GM19238 (cell line): ENCODE data around the gene PLEKHD1.
"Not testable (repeated sequence)": the region's sequence is repeated elsewhere in the genome, so short reads cannot be mapped to it uniquely, and the experiment has no call there.

ENCODE experiments used
- DNase-seq: peaks from one replicate; pipeline ENCODE4 v3.0.0; 2011; ENCODE audit warnings: low spot score; ENCODE audit not compliant: insufficient read length

Gene PLEKHD1

DNA sequence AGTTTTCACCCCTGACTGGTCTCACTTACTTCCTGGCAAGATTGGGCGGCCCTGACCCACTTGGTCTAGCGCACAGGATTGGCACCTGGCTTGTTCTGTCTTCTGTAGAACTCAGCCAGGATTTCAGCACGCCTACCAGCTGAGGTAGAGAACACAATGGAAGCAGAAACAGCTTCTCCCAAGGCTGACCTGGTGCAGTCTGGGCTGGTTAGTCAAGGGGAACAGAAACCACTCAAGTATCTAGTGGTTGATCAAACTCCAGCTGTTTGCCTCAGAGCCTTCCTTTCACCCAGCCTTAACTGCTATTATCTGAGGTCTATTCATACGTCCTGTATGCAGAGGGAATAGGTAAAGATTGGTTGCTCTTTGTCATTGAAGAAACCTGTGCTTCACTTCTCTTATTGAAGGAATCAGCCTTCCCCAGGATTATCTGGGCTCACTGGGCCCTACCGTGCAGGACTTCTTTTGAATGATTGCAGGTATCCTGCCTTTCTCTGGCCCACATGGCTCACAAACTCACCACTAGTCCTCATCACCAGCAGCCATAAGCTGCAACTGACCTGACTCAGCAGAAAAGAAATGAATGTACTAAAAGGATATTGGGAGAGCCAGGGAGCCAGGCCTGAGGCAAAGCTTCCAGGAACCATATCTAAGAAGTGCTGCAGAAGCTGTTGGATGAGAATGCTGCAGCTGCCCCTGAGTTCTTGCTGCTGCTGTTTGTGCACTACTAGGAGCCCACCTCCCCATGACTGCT lies 2.5 kb upstream of the PLEKHD1 start:
- peak; percentile 82 for DNase-seq

DNA sequence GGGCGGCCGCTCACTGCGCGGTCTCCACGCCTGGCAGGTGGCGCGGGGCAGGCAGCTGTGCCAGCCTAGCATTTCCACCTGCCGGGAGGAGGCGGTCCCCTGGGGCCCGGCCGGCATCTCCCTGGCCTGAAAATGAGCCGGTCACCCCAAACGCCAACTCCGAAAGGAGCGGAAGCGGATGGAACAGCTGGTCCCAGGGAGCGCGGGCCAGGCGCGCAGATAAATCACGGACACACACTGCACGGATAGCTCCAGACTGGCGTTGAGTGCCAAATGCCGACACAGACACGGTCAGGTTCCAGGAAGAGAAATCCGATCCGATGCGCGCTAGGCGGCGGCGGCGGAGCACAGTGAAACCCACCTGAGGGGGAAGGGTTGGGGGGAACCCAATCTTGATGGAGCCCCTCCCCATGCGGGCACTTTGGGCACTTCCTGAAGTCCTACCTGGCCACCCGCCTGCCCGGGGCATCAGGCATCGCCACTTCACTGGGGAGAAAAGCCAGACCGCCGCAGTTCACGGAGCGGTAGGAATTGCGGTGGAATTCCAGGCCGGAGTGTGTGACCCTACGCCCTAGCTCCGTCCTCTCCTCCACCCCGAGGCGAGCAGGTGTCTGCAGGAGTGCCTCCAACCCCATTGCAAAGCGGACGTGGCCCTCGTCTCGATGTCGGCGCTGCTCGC lies 624 bp upstream of the PLEKHD1 start:
- DNase-seq = no peak

DNA sequence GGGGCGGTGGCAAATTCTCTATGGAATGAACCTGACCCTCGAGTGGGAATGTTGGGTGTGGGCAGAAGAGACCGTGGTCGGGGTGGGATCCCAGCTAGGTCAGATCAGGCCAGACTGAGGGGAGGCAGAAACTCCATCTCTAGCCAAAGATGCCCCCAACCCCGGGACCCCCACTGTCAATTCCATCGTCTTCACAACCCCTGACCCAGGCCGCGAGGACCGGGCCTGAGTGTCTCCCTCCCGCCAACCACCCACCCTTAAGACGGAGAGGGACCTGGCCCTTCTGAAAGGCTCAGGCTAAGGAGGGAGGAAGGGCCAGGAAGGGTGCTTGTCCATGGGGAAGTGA lies 760 bp downstream of the PLEKHD1 start:
- no peak for DNase-seq

DNA sequence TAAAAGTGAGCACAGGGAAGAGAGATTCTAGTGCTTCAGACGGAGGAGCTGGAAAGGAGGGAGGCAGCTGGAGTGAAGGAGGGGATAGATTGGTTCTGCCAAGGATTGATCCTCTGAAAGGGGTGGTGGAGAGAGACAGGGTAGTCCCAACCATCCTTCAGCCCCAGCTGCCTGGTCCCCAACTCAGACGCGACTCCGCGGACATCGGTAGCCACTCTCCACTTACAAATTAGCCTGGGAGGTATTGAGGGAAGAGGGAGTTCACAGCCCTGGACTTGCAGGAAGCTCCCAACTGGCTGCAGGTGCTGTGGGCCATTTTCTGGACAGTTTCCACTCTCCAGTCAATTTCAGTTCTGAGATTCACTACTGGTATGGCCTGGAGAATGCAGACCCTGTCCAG lies 1.2 kb downstream of the PLEKHD1 start:
- DNase-seq = no peak

DNA sequence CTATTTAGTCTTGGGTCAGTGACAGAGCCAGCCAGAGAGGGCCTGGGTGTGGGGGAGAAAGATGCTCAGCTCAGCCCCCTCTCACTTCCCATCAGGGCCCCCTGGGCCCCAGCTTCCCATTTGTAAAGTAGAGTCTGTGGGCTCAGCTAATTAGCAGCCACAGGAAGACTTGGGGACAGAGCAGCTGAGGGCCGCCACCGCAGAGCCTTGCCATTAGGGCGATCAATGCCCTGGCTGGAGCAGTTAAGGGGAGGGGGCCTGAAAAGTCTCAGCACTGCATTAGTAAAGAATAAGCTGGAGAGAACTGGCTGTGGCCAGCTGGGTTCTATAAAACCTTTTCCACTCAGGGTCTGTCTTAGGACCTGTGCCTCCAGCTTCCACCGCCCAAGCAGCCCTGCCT lies 2.7 kb downstream of the PLEKHD1 start:
- no peak for DNase-seq

DNA sequence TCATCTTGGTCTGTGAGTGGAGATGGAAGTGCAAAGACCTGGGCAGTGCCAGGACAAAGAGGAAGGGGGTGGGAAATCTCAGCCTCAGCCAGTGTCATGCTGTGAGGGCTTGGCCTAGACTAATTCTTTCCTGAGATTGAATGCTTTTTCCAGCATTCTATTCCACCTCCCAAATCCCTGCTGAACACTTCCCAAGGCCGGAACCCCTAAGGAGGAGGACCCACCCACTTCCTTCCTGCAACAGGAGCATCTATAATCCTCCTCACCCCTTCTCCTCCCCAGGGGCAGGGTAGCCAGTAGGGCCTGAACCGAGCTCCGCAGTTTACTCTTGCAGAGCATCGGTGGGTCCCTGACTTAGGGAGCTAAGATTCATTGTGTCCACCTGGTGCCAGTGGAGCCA lies 3.2 kb downstream of the PLEKHD1 start:
- no peak for DNase-seq

DNA sequence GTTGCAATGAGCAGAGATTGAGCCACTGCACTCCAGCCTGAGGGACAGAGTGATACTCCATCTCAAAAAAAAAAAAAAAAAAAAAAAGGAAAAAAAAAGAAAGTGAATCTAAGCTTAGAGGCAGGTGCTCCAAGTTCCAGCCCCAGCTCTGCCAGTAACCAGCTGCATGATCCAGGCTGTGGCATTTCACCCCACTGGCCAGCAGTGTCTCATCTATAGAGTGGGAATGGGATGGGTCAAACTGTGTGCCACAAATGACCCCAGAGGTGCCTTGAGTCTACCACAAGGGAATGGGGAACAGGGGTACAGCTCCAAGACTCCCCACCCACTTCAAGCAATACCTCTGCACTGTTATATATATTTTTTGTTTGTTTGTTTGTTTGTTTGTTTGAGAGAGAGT lies 5.0 kb downstream of the PLEKHD1 start:
- DNase-seq = no peak

DNA sequence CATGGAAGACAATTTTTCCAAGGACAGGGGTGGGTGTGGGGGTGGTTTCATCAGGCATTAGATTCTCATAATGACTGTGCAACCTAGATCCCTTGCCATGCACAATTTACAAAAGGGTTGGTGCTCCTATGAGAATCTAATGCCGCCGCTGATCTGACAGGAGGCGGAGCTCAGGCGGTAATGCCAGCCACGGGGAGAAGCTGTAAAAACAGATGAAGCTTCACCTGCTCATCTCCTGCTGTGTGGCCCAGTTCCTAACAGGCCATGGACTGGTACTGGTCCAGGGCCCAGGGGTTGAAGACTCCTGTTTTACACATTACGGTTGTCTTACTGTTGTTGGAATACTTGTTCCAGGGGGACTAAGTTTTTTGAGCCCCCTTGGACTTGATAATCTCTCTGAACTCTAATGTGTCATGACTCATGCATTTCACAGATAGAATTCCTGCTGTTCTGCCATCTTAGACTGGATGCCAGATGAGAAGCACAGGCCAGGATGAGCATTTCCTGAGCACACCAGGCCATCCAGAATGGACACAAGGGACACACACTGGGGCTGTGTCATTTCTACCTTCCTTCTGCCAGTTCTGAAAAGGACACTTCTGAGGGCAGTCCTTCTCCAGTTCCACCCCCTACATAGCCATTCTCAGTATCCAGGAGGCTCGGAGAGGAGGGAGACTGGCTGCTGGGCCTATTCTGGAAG lies 5.8 kb downstream of the PLEKHD1 start:
- DNase-seq = no peak

DNA sequence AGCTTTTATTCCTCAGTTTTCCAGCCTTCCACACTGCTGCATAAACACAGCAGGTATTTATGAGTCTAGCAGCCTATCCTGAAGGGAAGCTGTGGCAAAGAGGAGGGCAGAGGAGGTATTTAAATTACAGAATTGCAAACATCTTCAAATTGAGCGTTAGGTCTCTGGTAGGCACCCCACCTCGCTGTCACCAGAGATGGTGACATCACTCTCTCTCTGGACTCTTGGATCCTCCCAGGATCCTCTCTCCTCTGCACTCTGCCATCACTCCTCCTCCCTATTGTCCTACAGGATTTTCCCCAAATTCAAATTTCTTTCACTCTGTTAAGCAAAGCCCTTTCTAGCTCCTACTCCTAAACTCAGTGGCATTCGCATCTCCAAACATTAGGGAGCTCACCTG lies 6.7 kb downstream of the PLEKHD1 start:
- DNase-seq = no peak

DNA sequence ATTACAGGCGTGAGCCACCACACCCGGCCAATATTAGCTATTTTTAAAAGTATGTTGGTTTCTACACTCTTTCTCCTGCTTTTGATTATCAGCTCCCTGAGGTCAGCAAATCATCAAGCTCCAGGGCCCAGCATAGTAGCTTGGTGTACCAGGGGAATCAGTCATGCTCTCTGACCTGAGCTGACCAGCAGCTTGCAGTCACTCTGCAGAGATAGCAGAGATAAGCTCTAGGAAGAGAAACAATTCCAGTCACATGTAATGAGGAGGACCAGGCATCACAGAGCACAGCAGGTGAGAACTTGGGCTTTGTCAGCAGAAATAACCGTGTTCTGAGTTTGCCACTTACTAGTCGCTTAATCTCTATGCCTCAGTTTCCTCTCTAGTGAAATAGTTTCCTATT lies 8.5 kb downstream of the PLEKHD1 start:
- DNase-seq = no peak

DNA sequence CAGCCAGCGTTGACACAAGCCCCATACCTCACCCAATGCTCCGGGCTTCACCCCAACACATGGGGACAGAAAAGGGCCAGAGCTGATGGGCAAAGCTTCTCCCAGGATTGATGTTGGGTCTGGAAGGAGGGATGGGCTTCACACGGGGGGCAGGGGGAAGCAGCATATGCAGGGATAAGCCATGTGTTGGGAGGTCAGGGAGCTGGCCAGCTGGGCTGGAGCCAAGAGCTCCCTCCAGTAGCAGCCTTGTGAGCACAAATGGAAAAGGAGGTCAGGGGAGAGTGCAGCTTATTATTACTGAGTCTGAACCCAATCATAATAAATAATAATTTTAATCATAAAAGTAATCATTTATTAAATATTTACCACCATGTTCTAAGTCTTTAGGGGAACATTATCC lies 9.3 kb downstream of the PLEKHD1 start:
- DNase-seq = no peak

DNA sequence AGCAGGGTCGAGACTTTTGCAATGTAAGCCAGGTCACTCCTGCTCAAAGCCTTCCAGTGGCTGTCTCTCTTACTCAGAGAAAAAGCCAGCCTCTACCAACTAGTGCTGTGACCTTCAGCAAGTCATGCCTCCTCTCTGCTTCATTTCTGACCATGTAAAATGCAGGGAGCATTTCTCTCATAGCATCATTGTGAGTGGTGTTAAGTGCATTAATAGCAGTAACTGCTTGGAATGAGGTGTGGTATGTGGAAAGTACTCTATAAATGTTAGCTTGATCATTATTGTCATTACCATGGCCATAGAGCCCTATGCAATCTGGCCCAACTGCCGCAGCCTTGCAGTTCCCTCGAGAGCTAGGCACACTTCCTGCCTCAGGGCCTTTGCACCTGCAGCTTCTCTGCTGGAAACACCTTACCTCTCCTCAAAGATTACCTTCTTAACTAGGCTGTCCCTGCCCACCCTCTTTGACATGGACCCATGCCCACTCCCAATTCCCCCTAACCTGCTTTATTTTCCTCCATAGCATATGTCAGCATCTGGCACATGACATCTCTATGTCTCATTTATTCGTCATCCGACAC lies 10.9 kb downstream of the PLEKHD1 start:
- DNase-seq = no peak

DNA sequence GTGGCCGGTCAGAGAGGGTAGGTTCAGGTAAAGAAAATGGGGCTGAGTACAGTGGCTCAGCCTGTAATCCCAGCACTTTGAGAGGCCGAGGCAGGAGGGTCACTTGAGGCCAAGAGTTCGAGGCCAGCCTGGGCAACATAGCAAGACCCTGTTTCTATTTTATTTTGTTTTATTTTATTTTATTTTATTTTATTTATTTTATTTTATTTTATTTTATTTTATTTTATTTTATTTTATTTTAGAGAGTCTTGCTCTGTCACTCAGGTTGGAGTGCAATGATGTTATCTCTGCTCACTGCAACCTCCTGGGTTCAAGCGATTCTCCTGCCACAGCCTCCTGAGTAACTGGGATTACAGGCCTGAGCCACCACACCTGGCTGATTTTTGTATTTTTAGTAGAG lies 13.3 kb downstream of the PLEKHD1 start:
- not testable (repeated sequence) for DNase-seq

DNA sequence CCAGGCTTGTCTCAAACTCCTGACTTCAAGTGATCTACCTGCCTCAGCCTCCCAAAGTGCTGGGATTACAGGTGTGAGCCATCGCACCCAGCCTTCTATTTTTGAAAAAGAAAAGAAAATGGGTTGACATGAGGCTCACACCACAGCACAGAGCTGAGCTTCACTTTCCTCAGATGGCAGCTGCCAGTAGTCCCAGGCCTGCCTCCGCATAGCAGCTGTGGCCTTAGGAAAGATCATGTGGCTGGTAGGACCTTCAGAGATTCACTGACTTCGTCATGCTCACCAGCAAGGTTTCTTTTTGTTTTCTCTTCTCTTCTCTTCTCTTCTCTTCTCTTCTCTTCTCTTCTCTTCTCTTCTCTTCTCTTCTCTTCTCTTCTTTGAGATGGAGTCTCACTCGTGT lies 13.8 kb downstream of the PLEKHD1 start:
- DNase-seq = not testable (repeated sequence)

DNA sequence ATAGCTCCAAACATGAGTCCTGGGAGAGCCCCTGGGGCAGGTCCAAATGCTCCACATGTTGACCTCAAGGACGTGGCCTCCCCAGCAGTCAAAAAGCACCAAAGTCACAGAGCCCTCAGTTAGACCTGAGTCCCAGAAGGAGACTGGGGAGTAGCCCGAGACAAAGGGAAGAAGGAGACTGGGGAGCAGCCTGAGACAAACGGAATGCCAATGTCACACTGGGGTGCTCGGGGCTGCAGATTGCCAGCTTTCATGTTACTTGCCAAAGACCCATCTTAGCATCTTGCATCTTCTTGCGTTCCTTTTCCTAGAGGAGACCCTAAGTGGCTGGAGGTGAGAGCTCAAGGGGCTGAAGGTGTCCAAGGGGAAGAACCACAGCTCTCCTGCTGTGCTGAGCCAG lies 14.9 kb downstream of the PLEKHD1 start:
- no peak for DNase-seq

DNA sequence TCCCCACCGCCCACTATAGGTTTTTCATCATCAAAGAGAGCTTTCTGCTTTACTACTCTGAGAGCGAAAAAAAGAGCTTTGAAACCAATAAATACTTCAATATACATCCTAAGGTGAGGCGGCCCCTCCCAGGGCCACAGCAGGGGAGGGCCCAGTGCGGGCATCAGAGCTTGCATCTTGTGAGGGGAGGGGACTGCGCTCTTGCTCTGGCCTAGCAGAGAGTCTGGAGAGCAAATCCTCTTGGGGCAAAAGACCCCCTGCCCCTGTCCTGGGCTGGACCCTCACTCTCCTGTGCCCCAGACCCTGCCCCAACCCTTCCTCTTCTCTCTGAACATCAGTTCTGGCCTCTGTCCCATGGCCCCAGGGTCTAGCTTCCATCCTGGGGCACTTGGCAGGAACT lies 15.6 kb downstream of the PLEKHD1 start:
- DNase-seq = no peak

DNA sequence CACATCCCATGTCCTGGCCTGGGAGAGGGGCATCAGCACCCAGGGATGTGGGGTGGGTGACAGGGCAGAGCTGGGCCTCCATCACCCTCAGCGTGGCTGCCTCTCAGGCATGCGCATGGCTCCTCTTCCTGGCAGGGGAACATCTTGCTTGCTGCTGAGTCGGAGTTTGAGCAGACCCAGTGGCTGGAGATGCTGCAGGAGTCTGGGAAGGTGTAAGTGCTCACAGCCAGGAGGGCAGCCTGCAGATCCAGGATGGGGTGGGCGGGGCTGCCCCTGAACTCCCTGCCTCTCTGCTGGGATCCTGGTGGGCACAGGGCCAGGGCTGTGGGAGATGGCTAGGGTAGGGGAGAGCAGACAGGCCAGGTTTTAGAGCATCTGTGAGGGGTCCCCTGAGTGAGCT lies 16.2 kb downstream of the PLEKHD1 start:
- no peak for DNase-seq

DNA sequence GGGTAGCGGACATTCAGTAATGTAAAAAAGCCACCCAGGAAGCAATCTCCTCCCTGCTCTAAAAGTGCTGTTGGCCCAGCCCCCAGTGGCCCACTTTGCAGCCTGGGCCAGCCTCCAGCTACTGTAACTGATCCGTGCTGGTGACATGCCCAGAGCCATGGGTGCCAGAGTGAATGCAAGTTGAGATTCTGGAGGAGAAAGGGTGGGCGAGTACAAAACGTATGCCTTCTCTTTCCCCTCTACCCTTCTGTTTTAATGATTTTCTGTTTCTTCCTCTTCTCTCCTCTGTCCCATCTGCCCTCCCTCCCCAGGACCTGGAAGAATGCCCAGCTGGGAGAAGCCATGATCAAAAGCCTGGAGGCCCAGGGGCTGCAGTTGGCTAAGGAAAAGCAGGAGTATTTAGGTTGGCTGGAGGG lies 16.9 kb downstream of the PLEKHD1 start:
- no peak for DNase-seq

DNA sequence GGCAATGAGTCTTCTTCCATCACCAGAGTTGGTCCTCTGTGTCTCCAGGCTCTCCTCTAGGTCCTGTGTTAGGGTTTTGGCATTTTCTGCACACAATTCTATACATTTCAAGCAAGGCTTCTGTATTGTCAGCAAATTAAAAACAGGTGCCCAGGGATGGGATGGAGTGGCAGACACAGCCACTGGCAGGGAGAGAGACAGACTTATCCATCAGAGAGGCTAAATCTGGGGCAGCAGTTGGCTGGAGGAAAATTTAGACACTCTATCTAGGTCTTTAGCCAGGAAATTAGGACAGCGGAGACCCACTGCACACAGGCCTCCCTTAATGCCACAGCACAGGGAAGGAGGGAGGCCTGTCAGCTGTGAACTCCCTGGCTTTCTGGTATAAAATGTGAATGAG lies 20.2 kb downstream of the PLEKHD1 start:
- no peak for DNase-seq

DNA sequence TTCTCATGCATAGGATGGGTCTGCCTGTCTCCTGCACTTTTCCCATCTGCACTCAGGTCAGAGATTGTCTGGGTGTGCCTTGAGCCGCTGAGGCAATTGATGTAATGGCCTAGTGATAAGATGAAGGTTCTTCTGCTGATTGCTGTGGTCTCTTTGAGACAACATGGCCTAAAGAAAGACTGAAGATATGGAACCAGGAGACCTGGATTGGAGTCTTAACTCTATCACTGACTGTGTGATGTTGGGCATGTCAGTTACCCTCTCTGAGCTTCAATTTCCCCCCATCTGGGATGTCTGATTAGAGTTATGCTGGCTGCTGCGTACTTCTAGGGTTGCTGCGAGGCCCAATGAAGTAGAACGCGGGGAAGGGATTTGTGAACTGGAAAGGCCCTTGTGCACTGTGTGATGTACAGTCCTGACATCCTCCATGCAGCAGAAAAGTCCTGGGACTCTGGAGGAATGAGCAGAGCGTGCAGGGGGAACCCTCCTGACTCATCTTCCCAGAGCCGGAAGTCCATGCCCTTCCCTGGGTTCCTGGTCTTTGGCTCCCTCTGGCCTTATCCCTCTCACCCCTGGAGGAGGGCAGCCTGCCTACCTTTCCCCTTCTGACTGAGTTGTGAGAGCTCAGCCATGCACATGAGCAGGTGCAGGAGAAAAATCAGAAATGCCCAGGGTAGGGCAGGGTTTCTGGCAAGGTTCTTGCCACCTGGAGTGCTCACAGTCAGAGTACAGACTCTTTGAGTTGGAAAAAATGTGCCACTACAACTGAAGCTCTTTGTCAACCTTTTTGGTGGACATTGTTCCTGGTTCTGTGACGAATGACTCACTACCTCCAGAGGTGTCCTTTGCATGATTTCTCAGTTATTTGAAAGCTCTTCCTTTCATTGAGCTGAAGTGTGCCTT lies 21.1 kb downstream of the PLEKHD1 start:
- DNase-seq = no peak

DNA sequence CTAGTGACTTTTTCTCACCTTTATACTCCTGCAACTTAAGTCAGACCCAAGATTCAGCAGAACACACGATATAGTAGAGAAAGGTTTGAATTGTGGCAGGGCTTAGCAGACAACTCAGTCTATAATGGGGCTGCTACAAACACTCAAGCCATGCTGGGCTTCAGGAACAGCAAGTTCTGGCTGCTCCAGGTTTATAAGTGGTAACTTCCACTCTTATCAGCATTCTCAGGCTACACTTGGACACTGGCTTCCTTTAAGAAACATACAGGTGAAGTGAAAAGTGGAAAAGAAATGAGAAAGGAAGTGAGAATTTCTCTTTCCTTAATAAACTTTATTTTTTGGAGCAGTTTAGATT lies 21.7 kb downstream of the PLEKHD1 start:
- DNase-seq = no peak
